Vagina (tissue), 2 donors: ENCODE measurements around the gene SH2D6. TPM values are rescaled to one million over a fixed set of nuclear protein-coding genes. Genes with fewer than 3 reads are reported as not detected.
A peak's percentile ranks its signal among the peaks of the same experiment; 100 is the strongest.

Experiments
- DNase-seq, 2 donors: peaks; one replicate each; pipeline ENCODE4 v3.0.0-alpha.2; 2017; ENCODE audit errors: extremely low spot score in 2 of 2
- H3K27ac ChIP-seq: fragments of 200-600 bp; sonication (generic); one replicate; pipeline ENCODE4 v1.5.1; 2019
- H3K27me3 ChIP-seq: fragments of 200-600 bp; sonication (generic); one replicate; pipeline ENCODE4 v1.5.1; 2019
- H3K36me3 ChIP-seq, 2 donors: fragments of 200-600 bp; sonication (generic); one replicate each; pipeline ENCODE4 v1.5.1; 2017 to 2019
- H3K4me1 ChIP-seq: fragments of 200-600 bp; sonication (generic); one replicate; pipeline ENCODE4 v1.5.1; 2019
- H3K4me3 ChIP-seq, 2 donors: fragments of 200-600 bp; sonication (generic); 1 replicate in 1 of 2; 2 replicates in 1 of 2; pipeline ENCODE4 v1.5.1; 2016 to 2019
- H3K9me3 ChIP-seq: fragments of 200-600 bp; sonication (generic); one replicate; pipeline ENCODE4 v1.5.1; 2019
- CTCF ChIP-seq, 3 experiments: fragments of 450-650 bp in 2 of 3; fragments of 200-600 bp in 1 of 3; sonication (generic) in 1 of 3; IDR thresholded peaks; one replicate each; pipeline ENCODE4 v1.5.1; 2017 to 2019; ENCODE audit warnings: antibody characterized with exemption in 3 of 3, mild to moderate bottlenecking in 2 of 3, moderate library complexity in 2 of 3
- POLR2A ChIP-seq, 2 donors: fragments of 450-650 bp; IDR thresholded peaks; one replicate each; pipeline ENCODE4 v1.6.1; 2017; ENCODE audit warnings: antibody characterized with exemption in 2 of 2, mild to moderate bottlenecking in 2 of 2, moderate library complexity in 2 of 2
- POLR2AphosphoS5 ChIP-seq, 2 donors: sonication (generic); formaldehyde crosslinking; IDR thresholded peaks; one replicate each; pipeline ENCODE4 v1.9.0; 2017; ENCODE audit warnings: antibody characterized with exemption in 2 of 2, mild to moderate bottlenecking in 2 of 2, low read depth in 1 of 2; ENCODE audit not compliant: insufficient read depth in 1 of 2
- intact Hi-C: fragments of 100-400 bp; cut with DNase I; formaldehyde crosslinking; loops from one replicate; pipeline ENCODE4 v1.15.1; 2023
- total RNA-seq: library from RNA; depleted of rRNA; stranded (reverse); fragments of >200 nt; gene quantifications from one replicate; pipeline ENCODE4 v1.2.3, GENCODE V29; 2016

Gene SH2D6
- total RNA-seq, 1 donor from 2014 or later = not detected

- no peak overlapping the region for H3K4me3 ChIP-seq
- DNase-seq = no peak
- no peaks in the 10 kb centered on the region for H3K9me3 ChIP-seq
- TF ChIP-seq POLR2A (IDR thresholded peaks at IDR 0.05) = no peak
- TF ChIP-seq POLR2AphosphoS5 (IDR thresholded peaks at IDR 0.05; ENCODE audit: insufficient read depth in 1 of 2, low read depth in 1 of 2) = no peak
- no peak for TF ChIP-seq CTCF (IDR thresholded peaks at IDR 0.05)
- peaks cover 34% of the 10 kb centered on the region for H3K4me1 ChIP-seq
- no peaks in the 10 kb centered on the region for H3K27me3 ChIP-seq
- H3K36me3 ChIP-seq = no peaks in the 10 kb centered on the region
- intact Hi-C loops = no loop called here
- no peak overlapping the region for H3K27ac ChIP-seq
Observed at GRCh38 chr2:85431570-85432205, 13.2 kb downstream of the SH2D6 start.

- no peak for DNase-seq
- no peaks in the 10 kb centered on the region for H3K9me3 ChIP-seq
- no peaks in the 10 kb centered on the region for H3K36me3 ChIP-seq
- peaks cover 50% of the 10 kb centered on the region for H3K4me1 ChIP-seq
- TF ChIP-seq CTCF (IDR thresholded peaks at IDR 0.05) (no peak), POLR2AphosphoS5 (IDR thresholded peaks at IDR 0.05; ENCODE audit: insufficient read depth in 1 of 2, low read depth in 1 of 2) (peak; percentile 69 to 92)
- peak overlapping the region; percentile 90 for H3K27ac ChIP-seq
- no peaks in the 10 kb centered on the region for H3K27me3 ChIP-seq
- H3K4me3 ChIP-seq = no peak overlapping the region
- intact Hi-C loops = no loop called here
Observed at GRCh38 chr2:85433511-85434089, 15.1 kb downstream of the SH2D6 start.

GRCh38 chr2:85434696-85435095 is 16.2 kb downstream of the SH2D6 start:
- no peaks in the 10 kb centered on the region for H3K27me3 ChIP-seq
- intact Hi-C loops = no loop called here

GRCh38 chr2:85435220-85435958 is 16.9 kb downstream of the SH2D6 start:
- TF ChIP-seq POLR2AphosphoS5 (IDR thresholded peaks at IDR 0.05; ENCODE audit: insufficient read depth in 1 of 2, low read depth in 1 of 2) = peak in 1 of 2 donors; percentile 14
- no peak for TF ChIP-seq CTCF (IDR thresholded peaks at IDR 0.05)
- no peak for TF ChIP-seq POLR2A (IDR thresholded peaks at IDR 0.05)
- Histone ChIP-seq H3K27ac (peak overlapping the region; percentile 90), H3K27me3 (no peaks in the 10 kb centered on the region), H3K4me3 (no peak overlapping the region), H3K4me1 (peaks cover 59% of the 10 kb centered on the region), H3K36me3 (no peaks in the 10 kb centered on the region), H3K9me3 (no peaks in the 10 kb centered on the region)
- no peak for DNase-seq
- intact Hi-C loops = no loop called here

More at GRCh38 chr2:85434696-85435095, 16.2 kb downstream of the SH2D6 start:
- H3K4me3 ChIP-seq = no peak overlapping the region
- H3K4me1 ChIP-seq = peaks cover 59% of the 10 kb centered on the region
- TF ChIP-seq POLR2A (IDR thresholded peaks at IDR 0.05) (no peak), CTCF (IDR thresholded peaks at IDR 0.05) (no peak), POLR2AphosphoS5 (IDR thresholded peaks at IDR 0.05; ENCODE audit: insufficient read depth in 1 of 2, low read depth in 1 of 2) (no peak)
- no peaks in the 10 kb centered on the region for H3K9me3 ChIP-seq
- peak overlapping the region; percentile 90 for H3K27ac ChIP-seq
- no peak for DNase-seq
- H3K36me3 ChIP-seq = no peaks in the 10 kb centered on the region
